Measurements from ENCODE around the gene SH3BP5L. TPM values are rescaled to one million over a fixed set of nuclear protein-coding genes. Genes with fewer than 3 reads are reported as not detected.

The SH3BP5L gene
- total and polyA plus RNA-seq, 2 experiments from 2014 or later: 14.1 to 34.8 TPM

- H3K4me3 ChIP-seq: no peak overlapping the region
- no peaks in the 10 kb centered on the region for H3K4me1 ChIP-seq (ENCODE audit: low read depth)
- peak overlapping the region; percentile 67 for H3K27ac ChIP-seq
- peaks cover 38% of the 10 kb centered on the region for H3K36me3 ChIP-seq
- peak in 1 of 2 donors; percentile 24 for DNase-seq (ENCODE audit: low read depth in 1 of 2, low spot score in 1 of 2)
- no peak for TF ChIP-seq CTCF (IDR thresholded peaks at IDR 0.05; ENCODE audit: low read depth, low read length)
- H3K9me3 ChIP-seq (ENCODE audit: low read depth): no peaks in the 10 kb centered on the region
- H3K27me3 ChIP-seq: no peaks in the 10 kb centered on the region
Measured at GRCh38 chr1:248849637-248850036, 23.9 kb upstream of the SH3BP5L start.

- no peaks in the 10 kb centered on the region for H3K27me3 ChIP-seq
- H3K36me3 ChIP-seq: peaks cover 38% of the 10 kb centered on the region
- H3K4me1 ChIP-seq (ENCODE audit: low read depth): no peaks in the 10 kb centered on the region
- no peak for TF ChIP-seq CTCF (IDR thresholded peaks at IDR 0.05; ENCODE audit: low read depth, low read length)
- H3K9me3 ChIP-seq (ENCODE audit: low read depth): no peaks in the 10 kb centered on the region
- H3K4me3 ChIP-seq: no peak overlapping the region
- peak overlapping the region; percentile 67 for H3K27ac ChIP-seq
- no peak for DNase-seq (ENCODE audit: low read depth in 1 of 2, low spot score in 1 of 2)
Measured at GRCh38 chr1:248849152-248849551, 23.4 kb upstream of the SH3BP5L start.

GRCh38 chr1:248848602-248849001, 22.9 kb upstream of the SH3BP5L start:
- Histone ChIP-seq H3K36me3 (peaks cover 36% of the 10 kb centered on the region), H3K9me3 (ENCODE audit: low read depth) (no peaks in the 10 kb centered on the region), H3K27ac (no peak overlapping the region), H3K4me1 (ENCODE audit: low read depth) (no peaks in the 10 kb centered on the region), H3K27me3 (no peaks in the 10 kb centered on the region), H3K4me3 (no peak overlapping the region)
- DNase-seq (ENCODE audit: low read depth in 1 of 2, low spot score in 1 of 2): no peak
- TF ChIP-seq CTCF (IDR thresholded peaks at IDR 0.05; ENCODE audit: low read depth, low read length): no peak

- Histone ChIP-seq H3K27me3 (no peaks in the 10 kb centered on the region), H3K4me1 (ENCODE audit: low read depth) (no peaks in the 10 kb centered on the region), H3K27ac (no peak overlapping the region), H3K36me3 (peaks cover 33% of the 10 kb centered on the region), H3K9me3 (ENCODE audit: low read depth) (no peaks in the 10 kb centered on the region), H3K4me3 (no peak overlapping the region)
- no peak for TF ChIP-seq CTCF (IDR thresholded peaks at IDR 0.05; ENCODE audit: low read depth, low read length)
- no peak for DNase-seq (ENCODE audit: low read depth in 1 of 2, low spot score in 1 of 2)
Measured at GRCh38 chr1:248847956-248848561, 22.3 kb upstream of the SH3BP5L start.

- no peaks in the 10 kb centered on the region for H3K4me1 ChIP-seq (ENCODE audit: low read depth)
- peaks cover 33% of the 10 kb centered on the region for H3K36me3 ChIP-seq
- DNase-seq (ENCODE audit: low read depth in 1 of 2, low spot score in 1 of 2): no peak
- H3K9me3 ChIP-seq (ENCODE audit: low read depth): no peaks in the 10 kb centered on the region
- no peak for TF ChIP-seq CTCF (IDR thresholded peaks at IDR 0.05; ENCODE audit: low read depth, low read length)
- no peak overlapping the region for H3K27ac ChIP-seq
- no peak overlapping the region for H3K4me3 ChIP-seq
- H3K27me3 ChIP-seq: no peaks in the 10 kb centered on the region
Measured at GRCh38 chr1:248847181-248847955, 21.7 kb upstream of the SH3BP5L start.
